Fibroblast of the aortic adventitia (primary cell): ENCODE results near the gene RUNX2. TPM values are rescaled to one million over a fixed set of nuclear protein-coding genes. Genes with fewer than 3 reads are reported as not detected.

Experiments
- DNase-seq: peaks from one replicate; pipeline ENCODE4 v3.0.0-alpha.2; 2010; ENCODE audit warnings: low read depth
- H3K4me3 ChIP-seq: 2 replicates; pipeline ENCODE4 v1.5.1; 2011; ENCODE audit warnings: low read depth, mild to moderate bottlenecking, control low read depth, low read length, moderate library complexity
- total RNA-seq: library from RNA; depleted of rRNA; stranded (reverse); fragments of >200 nt; gene quantifications from 2 replicates; pipeline ENCODE4 v1.2.3, GENCODE V29; 2012; ENCODE audit warnings: low replicate concordance
- TF ChIP-seq, protein P1 (sequence below): IDR thresholded peaks from 2 replicates; pipeline ENCODE4 v1.5.1; 2011; ENCODE audit warnings: mild to moderate bottlenecking, low read length, control low read depth, inconsistent platforms; ENCODE audit not compliant: insufficient read depth

Gene RUNX2
- total RNA-seq, 1 donor: 5.8 TPM

DNA sequence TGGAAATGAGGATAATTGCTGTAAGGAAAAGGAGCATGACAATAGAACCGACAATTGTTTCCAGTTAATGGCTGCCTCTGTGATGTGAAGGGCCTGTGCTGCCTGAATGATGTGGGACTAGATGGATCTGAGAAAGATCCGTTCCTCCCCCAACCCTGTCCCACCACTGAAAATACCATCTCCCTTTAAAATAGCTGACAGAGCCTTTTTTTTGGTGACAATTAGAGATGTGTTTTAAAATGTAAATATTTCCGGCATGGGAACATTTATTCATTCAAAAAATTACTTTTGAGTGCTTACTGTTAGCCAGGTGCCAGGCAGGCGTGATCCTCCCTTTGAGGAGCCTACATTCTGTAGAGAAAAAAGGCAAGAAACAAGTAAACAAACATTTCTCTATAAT lies 122.0 kb downstream of the RUNX2 start:
- H3K4me3 ChIP-seq: no peak overlapping the region
- TF ChIP-seq, protein P1, sequence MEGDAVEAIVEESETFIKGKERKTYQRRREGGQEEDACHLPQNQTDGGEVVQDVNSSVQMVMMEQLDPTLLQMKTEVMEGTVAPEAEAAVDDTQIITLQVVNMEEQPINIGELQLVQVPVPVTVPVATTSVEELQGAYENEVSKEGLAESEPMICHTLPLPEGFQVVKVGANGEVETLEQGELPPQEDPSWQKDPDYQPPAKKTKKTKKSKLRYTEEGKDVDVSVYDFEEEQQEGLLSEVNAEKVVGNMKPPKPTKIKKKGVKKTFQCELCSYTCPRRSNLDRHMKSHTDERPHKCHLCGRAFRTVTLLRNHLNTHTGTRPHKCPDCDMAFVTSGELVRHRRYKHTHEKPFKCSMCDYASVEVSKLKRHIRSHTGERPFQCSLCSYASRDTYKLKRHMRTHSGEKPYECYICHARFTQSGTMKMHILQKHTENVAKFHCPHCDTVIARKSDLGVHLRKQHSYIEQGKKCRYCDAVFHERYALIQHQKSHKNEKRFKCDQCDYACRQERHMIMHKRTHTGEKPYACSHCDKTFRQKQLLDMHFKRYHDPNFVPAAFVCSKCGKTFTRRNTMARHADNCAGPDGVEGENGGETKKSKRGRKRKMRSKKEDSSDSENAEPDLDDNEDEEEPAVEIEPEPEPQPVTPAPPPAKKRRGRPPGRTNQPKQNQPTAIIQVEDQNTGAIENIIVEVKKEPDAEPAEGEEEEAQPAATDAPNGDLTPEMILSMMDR: no peak
- DNase-seq: no peak

DNA sequence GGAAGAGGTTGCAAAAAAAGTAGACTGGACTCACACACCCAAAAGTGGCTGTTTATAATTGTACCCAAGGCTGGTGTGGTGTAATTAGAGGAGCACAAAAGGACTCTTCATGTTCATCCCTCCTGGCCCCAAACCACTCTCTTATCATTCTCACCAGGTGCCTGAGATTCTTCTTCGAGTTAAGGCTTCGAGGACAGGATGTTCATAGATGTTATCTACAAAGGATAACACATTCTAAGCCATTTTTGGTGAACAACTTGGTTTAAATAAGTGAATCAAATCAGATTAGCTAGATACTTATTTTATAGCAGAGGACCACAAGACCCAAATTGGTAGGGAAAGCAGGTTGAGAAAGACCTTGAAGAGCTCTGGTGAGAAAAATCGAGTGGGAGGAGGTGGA lies 122.7 kb downstream of the RUNX2 start:
- no peak for DNase-seq
- TF ChIP-seq, protein P1: no peak
- H3K4me3 ChIP-seq: no peak overlapping the region

GRCh38 chr6:45454008-45454911 lies 126.1 kb downstream of the RUNX2 start:
- DNase-seq: no peak

GRCh38 chr6:45455408-45455807 lies 127.3 kb downstream of the RUNX2 start:
- TF ChIP-seq, protein P1: no peak
- DNase-seq: no peak
- no peak overlapping the region for H3K4me3 ChIP-seq

More at GRCh38 chr6:45454008-45454911, 126.1 kb downstream of the RUNX2 start:
- no peak overlapping the region for H3K4me3 ChIP-seq
- TF ChIP-seq, protein P1: no peak

DNA sequence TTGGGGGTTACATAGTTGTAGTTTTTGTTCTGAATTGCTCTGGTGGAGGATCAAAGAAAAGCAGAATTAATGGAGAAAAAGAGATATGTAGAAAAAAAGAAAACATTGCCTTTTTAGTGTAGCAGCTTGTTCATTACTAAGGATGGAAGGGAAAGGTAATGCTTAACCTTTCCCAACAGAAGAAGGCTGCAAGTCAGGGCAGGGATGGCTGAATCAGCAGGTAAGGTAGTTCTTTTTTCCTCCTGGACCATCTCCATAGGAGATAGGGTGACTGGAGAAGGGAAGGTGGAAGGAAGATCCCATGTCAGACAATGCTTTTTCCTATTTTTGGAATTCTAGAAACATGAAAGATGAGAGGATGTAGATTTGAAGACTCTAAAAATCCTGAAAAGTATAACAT lies 129.0 kb downstream of the RUNX2 start:
- no peak overlapping the region for H3K4me3 ChIP-seq
- TF ChIP-seq, protein P1: no peak
- no peak for DNase-seq

DNA sequence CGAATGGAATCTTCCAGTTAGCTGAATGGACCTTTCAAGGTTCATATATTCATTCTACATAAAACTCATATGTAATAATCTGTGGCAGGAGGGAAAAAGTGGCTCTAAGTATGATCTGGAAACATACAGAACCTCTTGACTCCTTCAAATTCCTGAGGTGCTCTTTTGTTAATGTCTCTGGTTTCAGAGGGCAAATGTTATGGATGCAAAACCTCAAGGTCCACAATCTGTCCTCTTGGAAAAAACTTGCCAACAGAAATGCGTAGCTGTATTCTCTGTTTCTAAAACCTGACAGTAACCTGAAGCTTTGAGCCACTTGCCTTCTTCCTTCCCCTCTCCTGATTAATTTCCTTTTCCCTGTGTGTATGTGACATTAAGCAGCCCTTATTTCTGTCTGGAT lies 130.5 kb downstream of the RUNX2 start:
- H3K4me3 ChIP-seq: no peak overlapping the region
- TF ChIP-seq, protein P1: no peak
- no peak for DNase-seq
